Heart left ventricle (tissue), 16 donors: ENCODE measurements around the gene CAMKK2. TPM values are rescaled to one million over a fixed set of nuclear protein-coding genes. Genes with fewer than 3 reads are reported as not detected.
"Not testable (repeated sequence)": the region's sequence is repeated elsewhere in the genome, so short reads cannot be mapped to it uniquely, and the experiment has no call there.

Experiments used
- ATAC-seq, 4 donors: fragments of 200-7000 bp; cut with Tn5 transposase; one replicate each; pipeline ENCODE4 v1.9.1; 2020 to 2022; ENCODE audit warnings: moderate library complexity in 4 of 4, mild to moderate bottlenecking in 3 of 4, moderate number of reproducible peaks in 1 of 4
- DNase-seq, 5 donors: peaks; one replicate each; pipeline ENCODE4 v3.0.0-alpha.2; 2020
- H3K27ac ChIP-seq, 12 donors: fragments of 200-600 bp; sonication (generic) in 4 of 12; one replicate each; pipeline versions ENCODE4 v1.5.0 to v1.8.0; 2016 to 2022; ENCODE audit warnings: mild to moderate bottlenecking in 2 of 12
- H3K27me3 ChIP-seq, 9 donors: fragments of 200-600 bp; sonication (generic) in 2 of 9; one replicate each; pipeline versions ENCODE4 v1.5.1 to v1.8.0; 2016 to 2022; ENCODE audit warnings: mild to moderate bottlenecking in 3 of 9
- H3K36me3 ChIP-seq, 9 donors: fragments of 200-600 bp; sonication (generic) in 2 of 9; one replicate each; pipeline versions ENCODE4 v1.5.0 to v1.8.0; 2018 to 2022; ENCODE audit warnings: mild to moderate bottlenecking in 2 of 9
- H3K4me1 ChIP-seq, 12 donors: fragments of 200-600 bp; sonication (generic) in 4 of 12; one replicate each; pipeline versions ENCODE4 v1.5.0 to v1.8.0; 2016 to 2022; ENCODE audit warnings: mild to moderate bottlenecking in 3 of 12
- H3K4me3 ChIP-seq, 12 donors: fragments of 200-600 bp; sonication (generic) in 4 of 12; one replicate each; pipeline versions ENCODE4 v1.5.0 to v1.8.0; 2017 to 2022; ENCODE audit warnings: mild to moderate bottlenecking in 9 of 12, moderate library complexity in 4 of 12
- H3K9me3 ChIP-seq, 12 donors: fragments of 200-600 bp; sonication (generic) in 4 of 12; one replicate each; pipeline versions ENCODE4 v1.5.0 to v1.8.0; 2016 to 2022; ENCODE audit warnings: mild to moderate bottlenecking in 1 of 12
- CTCF ChIP-seq, 12 donors: fragments of 200-600 bp; sonication (generic) in 4 of 12; IDR thresholded peaks; one replicate each; pipeline versions ENCODE4 v1.5.0 to v1.8.0; 2018 to 2022; ENCODE audit warnings: antibody characterized with exemption in 12 of 12, mild to moderate bottlenecking in 5 of 12
- POLR2A ChIP-seq, 2 donors: fragments of 450-650 bp; IDR thresholded peaks; one replicate each; pipeline ENCODE4 v1.6.1; 2017; ENCODE audit warnings: antibody characterized with exemption in 2 of 2, mild to moderate bottlenecking in 2 of 2, moderate library complexity in 2 of 2
- WGBS, 4 donors: extraction: QIAGEN DNeasy Blood & Tissue Kit in 2 of 4; methylation state at CpG; one replicate each; pipeline versions ENCODE4 v1.1.5 to v1.1.7; 2013 to 2018; 5-methylcytosine and 5-hydroxymethylcytosine counted together
- intact Hi-C, 10 donors: fragments of 100-400 bp; cut with DNase I; formaldehyde crosslinking; loops; one replicate each; pipeline versions ENCODE4 v1.11.1 to v1.14.2; 2022
- polyA plus RNA-seq, 2 donors: library from polyadenylated mRNA; stranded (reverse); fragments of 200-250 nt; gene quantifications; one replicate each; pipeline ENCODE4 v1.2.3, GENCODE V29; 2013
- total RNA-seq, 9 donors: library from RNA; depleted of rRNA in 2 of 9; stranded (reverse); fragments of >200 nt in 2 of 9; fragmentation: NEBNext Ultra II Directional in 3 of 9; extraction: Animal tissue kit (Norgen Biotek cat#: 25700) in 3 of 9; gene quantifications; one replicate each; pipeline versions ENCODE4 v1.1.0 to v1.2.4, GENCODE V29; 2016 to 2023
- donor health status: ischemic (EF 13 %, LVEDD 7.1; RV severe dilation, severe dysfunction).
- donor health status: healthy with polysubstance abuse.
- donor health status: DM: no; HTN: yes; CAD: no.
- donor health status: DM: no; HTN: no; CAD: no.
- donor health status: ischemic (EF 25% LVEDD 6.9; RV normal size, moderate dysfunction).
- donor health status: ischemic (EF 25% LVEDD 5.7; RV mildly dilated, moderate dysfunction).
- donor health status: healthy.
- donor health status: DM: yes; HTN: yes; CAD: no.
- donor health status: ischemic (EF 35%, LVEDD 5.7; RV mildly dilated, moderate dysfunction).
- donor health status: nonischemic (EF 11% LVEDD 7.7; RV severe dilation, severe dysfunction).
- donor health status: DM: yes; HTN: yes; CAD: no.
- donor health status: PGD.
- donor health status: ischemic (EF 29% LVEDD 5.4; RV normal size, mild dysfunction).
- donor health status: nonischemic (EF 23%, LVEDD 6.1; RV moderate dilation, normal function).

CAMKK2 gene
- total and polyA plus RNA-seq, 11 donors: 7.4 to 28.2 (median 16.0) TPM

DNA sequence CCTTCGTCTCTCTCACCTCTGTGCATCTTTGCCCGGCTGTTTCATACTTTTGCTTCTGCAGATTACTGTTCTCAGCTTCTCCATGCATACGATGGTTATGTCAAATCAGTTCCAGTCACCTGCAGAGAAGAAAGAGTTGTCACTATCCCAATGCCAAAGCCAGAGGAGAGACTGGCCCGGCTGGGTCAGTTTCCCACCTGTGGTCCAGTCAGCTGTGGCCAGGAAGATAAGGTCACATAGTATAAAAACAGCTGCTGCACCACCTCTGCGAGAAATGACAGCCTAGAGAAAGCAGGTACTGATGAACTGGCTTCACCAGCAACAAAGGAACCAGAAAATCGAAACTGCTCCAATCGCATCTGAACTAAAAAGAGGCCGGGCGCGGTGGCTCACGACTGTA, 93.0 kb downstream of the CAMKK2 start:
- no peak for TF ChIP-seq CTCF (IDR thresholded peaks at IDR 0.05)
- H3K9me3 ChIP-seq: no peaks in the 10 kb centered on the region
- WGBS, 4 donors: 80 to 86% (median 85%) methylated on average over 11 of the region's 11 CpGs
- intact Hi-C loops: loop anchor here in 2 of 10 donors (10.0 kb wide), 2 partner anchors 69 to 79 kb away; partner anchors contain the start of gene P2RX7 (in 1 of the 2)
- H3K4me1 ChIP-seq: peaks cover 0 to 7% (median 0%) of the 10 kb centered on the region in 12 donors
- H3K27me3 ChIP-seq: no peaks in the 10 kb centered on the region
- ATAC-seq (no peak), DNase-seq (no peak)
- H3K4me3 ChIP-seq: no peak overlapping the region
- H3K27ac ChIP-seq: no peak overlapping the region
- H3K36me3 ChIP-seq: no peaks in the 10 kb centered on the region

GRCh38 chr12:121202407-121203355, 93.8 kb downstream of the CAMKK2 start:
- TF ChIP-seq POLR2A (IDR thresholded peaks at IDR 0.05) (no peak), CTCF (IDR thresholded peaks at IDR 0.05) (no peak)
- H3K4me1 ChIP-seq: peaks cover 0 to 8% (median 0%) of the 10 kb centered on the region in 12 donors
- no peaks in the 10 kb centered on the region for H3K9me3 ChIP-seq
- H3K27ac ChIP-seq: peak overlapping the region in 2 of 12 donors; percentile 5 to 6
- no peaks in the 10 kb centered on the region for H3K36me3 ChIP-seq
- DNase-seq: no peak
- H3K27me3 ChIP-seq: no peaks in the 10 kb centered on the region
- WGBS, 4 donors: 59 to 64% (median 62%) methylated on average over 14 of the region's 14 CpGs
- peak in 2 of 4 donors; percentile 51 to 62 for ATAC-seq
- intact Hi-C loops: loop anchor here in 2 of 10 donors (10.0 kb wide), 2 partner anchors 68 to 78 kb away; partner anchors contain the start of gene P2RX7 (in 1 of the 2)
- no peak overlapping the region for H3K4me3 ChIP-seq

DNA sequence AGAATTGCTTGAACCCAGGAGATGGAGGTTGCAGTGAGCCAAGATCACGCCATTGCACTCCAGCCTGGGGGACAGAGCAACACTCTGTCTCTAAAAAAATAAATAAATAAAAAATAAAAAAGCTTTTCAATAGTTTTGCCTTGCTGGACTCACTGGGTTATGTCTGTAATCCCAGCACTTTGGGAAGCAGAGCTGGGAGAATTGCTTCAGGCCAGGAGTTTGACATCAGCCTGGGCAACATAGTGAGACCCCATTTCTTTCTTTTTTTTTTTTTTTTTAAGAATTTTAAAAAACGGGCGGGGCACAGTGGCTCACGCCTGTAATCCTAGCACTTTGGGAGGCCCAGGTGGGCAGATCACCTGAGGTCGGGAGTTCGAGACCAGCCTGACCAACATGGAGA, 95.4 kb downstream of the CAMKK2 start:
- H3K27me3 ChIP-seq, ATAC-seq, H3K36me3 ChIP-seq, H3K27ac ChIP-seq, DNase-seq, H3K9me3 ChIP-seq, H3K4me3 ChIP-seq: not testable (repeated sequence)
- intact Hi-C loops: loop anchor here in 2 of 10 donors (10.0 kb wide), 2 partner anchors 66 to 76 kb away; partner anchors contain the start of gene P2RX7 (in 1 of the 2)
- 93 to 98% (median 95%) methylated on average over 6 of the region's 6 CpGs for WGBS, 4 donors
- H3K4me1 ChIP-seq: peaks cover 0 to 24% (median 0%) of the 10 kb centered on the region in 12 donors

- intact Hi-C loops: no loop called here
- Histone ChIP-seq H3K4me3 (no peak overlapping the region), H3K27ac (no peak overlapping the region), H3K9me3 (no peaks in the 10 kb centered on the region), H3K4me1 (peaks cover 0 to 21% (median 0%) of the 10 kb centered on the region in 12 donors), H3K36me3 (no peaks in the 10 kb centered on the region), H3K27me3 (no peaks in the 10 kb centered on the region)
- DNase-seq (no peak), ATAC-seq (no peak)
- TF ChIP-seq POLR2A (IDR thresholded peaks at IDR 0.05) (no peak), CTCF (IDR thresholded peaks at IDR 0.05) (no peak)
- WGBS, 4 donors: 64 to 79% (median 78%) methylated on average over 7 of the region's 7 CpGs
Measured at GRCh38 chr12:121198949-121199348, 97.6 kb downstream of the CAMKK2 start.
